ENCODE results near the gene DENND6B.

DNA sequence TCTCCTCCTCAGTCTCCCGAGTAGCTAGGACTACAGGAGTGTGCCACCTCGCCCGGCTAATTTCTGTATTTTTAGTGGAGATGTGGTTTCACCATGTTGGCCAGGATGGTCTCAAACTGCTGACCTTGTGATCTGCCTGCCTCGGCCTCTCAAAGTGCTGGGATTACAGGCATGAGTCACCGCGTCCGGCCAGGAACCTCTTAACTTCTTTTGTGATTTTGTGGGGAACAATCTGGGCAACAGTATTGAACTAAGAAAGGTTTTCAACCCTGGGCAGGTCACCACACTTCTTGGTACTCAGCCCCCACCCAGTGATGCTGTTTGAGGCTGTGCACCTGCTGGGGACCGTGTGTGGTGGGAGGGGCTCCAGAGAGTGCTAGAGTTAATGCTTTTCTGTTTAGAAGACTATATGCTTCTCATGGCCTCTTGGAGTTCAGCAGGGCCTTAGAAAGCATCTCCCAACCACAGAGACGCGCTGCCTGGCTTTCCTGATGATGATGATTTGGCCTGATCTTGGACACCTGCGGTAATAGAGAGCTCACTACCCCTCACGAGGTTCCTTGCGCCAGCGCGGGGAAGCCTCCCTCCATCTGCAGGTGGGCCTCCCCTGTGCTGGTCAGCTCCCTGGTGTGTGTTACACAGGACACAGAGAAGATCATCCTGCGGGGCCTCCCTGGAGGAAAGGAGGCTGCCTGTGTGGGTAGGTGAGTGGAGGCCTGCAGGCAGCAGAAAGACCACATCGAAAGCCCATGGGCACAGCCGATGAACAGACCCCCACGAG lies 1.2 kb downstream of the DENND6B start:
- TF ChIP-seq POLR2A (IDR thresholded peaks at IDR 0.05), result no peak
- TF ChIP-seq, protein P1, sequence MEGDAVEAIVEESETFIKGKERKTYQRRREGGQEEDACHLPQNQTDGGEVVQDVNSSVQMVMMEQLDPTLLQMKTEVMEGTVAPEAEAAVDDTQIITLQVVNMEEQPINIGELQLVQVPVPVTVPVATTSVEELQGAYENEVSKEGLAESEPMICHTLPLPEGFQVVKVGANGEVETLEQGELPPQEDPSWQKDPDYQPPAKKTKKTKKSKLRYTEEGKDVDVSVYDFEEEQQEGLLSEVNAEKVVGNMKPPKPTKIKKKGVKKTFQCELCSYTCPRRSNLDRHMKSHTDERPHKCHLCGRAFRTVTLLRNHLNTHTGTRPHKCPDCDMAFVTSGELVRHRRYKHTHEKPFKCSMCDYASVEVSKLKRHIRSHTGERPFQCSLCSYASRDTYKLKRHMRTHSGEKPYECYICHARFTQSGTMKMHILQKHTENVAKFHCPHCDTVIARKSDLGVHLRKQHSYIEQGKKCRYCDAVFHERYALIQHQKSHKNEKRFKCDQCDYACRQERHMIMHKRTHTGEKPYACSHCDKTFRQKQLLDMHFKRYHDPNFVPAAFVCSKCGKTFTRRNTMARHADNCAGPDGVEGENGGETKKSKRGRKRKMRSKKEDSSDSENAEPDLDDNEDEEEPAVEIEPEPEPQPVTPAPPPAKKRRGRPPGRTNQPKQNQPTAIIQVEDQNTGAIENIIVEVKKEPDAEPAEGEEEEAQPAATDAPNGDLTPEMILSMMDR (IDR thresholded peaks at IDR 0.05), result no peak
